ENCODE results near the gene FBXL5.

DNA sequence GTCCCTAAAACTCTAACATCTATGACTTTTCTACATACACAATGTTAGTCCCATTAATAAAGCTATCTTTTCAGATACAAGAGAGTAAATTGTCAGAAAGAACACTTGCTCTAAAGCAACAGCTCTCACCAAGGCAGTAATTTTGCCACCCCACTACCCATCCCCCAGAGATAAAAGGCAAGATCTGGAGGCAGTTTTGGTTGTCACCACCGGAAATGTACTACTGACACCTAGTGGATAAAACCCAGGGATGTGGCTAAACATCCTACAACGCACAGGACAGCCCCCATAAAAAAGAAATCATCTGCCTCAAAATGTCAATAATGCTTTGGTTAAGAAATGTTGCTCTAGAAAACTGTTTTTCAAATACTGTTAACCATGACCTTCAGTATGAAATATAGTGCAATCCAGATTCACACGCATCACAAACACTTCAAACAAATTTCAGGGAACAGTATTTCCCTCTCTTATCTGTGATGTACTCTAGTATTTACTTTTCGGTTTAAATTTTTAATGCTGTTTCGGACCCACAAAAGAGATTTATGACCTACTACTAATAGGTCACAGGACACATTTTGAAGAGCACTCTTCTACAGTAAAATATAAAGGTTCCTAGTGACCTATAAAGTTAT lies 5.1 kb downstream of the FBXL5 start:
- TF ChIP-seq EZH2phosphoT487 (IDR thresholded peaks at IDR 0.05; ENCODE audit: low read depth) (no peak), CTCF (IDR thresholded peaks at IDR 0.05; ENCODE audit: low read depth, low read length) (peak; percentile 84)

Measured in OCI-LY3 (cell line).